Neural cell (in vitro differentiated cells): Measurements from ENCODE around the gene MDM1. TPM values are rescaled to one million over a fixed set of nuclear protein-coding genes. Genes with fewer than 3 reads are reported as not detected.

ENCODE experiments used
- H2AFZ ChIP-seq: fragments of 200-600, 300-800 bp; sonication (generic), shearing (Covaris generic); 2 replicates; pipeline ENCODE4 v1.6.0; 2014; ENCODE audit warnings: low read depth, mild to moderate bottlenecking, antibody characterized with exemption, low read length, moderate library complexity
- H3F3A ChIP-seq: fragments of 200-600 bp; shearing (Covaris generic); 2 replicates; pipeline ENCODE4 v1.6.1; 2016; ENCODE audit warnings: mild to moderate bottlenecking, moderate library complexity, mixed read lengths, antibody characterized with exemption, low read length; ENCODE audit not compliant: insufficient read depth, poor library complexity, severe bottlenecking
- H3K27ac ChIP-seq: fragments of 200-600, 300-800 bp; sonication (generic), shearing (Covaris generic); 2 replicates; pipeline ENCODE4 v1.5.1; 2014; ENCODE audit warnings: mild to moderate bottlenecking, low read length, moderate library complexity
- H3K27me3 ChIP-seq: fragments of 300-800, 200-600 bp; sonication (generic), shearing (Covaris generic); 2 replicates; pipeline ENCODE4 v1.6.0; 2014; ENCODE audit warnings: mild to moderate bottlenecking, low read depth, low read length, moderate library complexity; ENCODE audit not compliant: insufficient read depth
- H3K36me3 ChIP-seq: fragments of 300-800, 200-600 bp; sonication (generic), shearing (Covaris generic); 2 replicates; pipeline ENCODE4 v1.5.1; 2014; ENCODE audit warnings: mild to moderate bottlenecking, antibody characterized with exemption, low read length, moderate library complexity; ENCODE audit not compliant: insufficient read depth
- H3K4me2 ChIP-seq: fragments of 300-800, 200-600 bp; sonication (generic), shearing (Covaris generic); 2 replicates; pipeline ENCODE4 v1.6.0; 2014; ENCODE audit warnings: mild to moderate bottlenecking, low read length
- H3K4me3 ChIP-seq: fragments of 300-800, 200-600 bp; sonication (generic), shearing (Covaris generic); 2 replicates; pipeline ENCODE4 v1.5.1; 2014; ENCODE audit warnings: mild to moderate bottlenecking, low read length, moderate library complexity
- H3K79me2 ChIP-seq: fragments of 200-600 bp; shearing (Covaris generic); replicated peaks from 2 replicates; pipeline ENCODE4 v1.6.0; 2014; ENCODE audit warnings: mild to moderate bottlenecking, low read length, moderate library complexity; ENCODE audit not compliant: insufficient read depth
- H3K9ac ChIP-seq: fragments of 300-800, 200-600 bp; sonication (generic), shearing (Covaris generic); 2 replicates; pipeline ENCODE4 v1.6.1; 2016; ENCODE audit warnings: mild to moderate bottlenecking, low read length, mixed read lengths
- H3K9me2 ChIP-seq: fragments of 200-600 bp; shearing (Covaris generic); 2 replicates; pipeline ENCODE4 v1.6.1; 2016; ENCODE audit warnings: mild to moderate bottlenecking, low read length, mixed read lengths; ENCODE audit not compliant: insufficient read depth
- H3K9me3 ChIP-seq: fragments of 200-600, 300-800 bp; sonication (generic), shearing (Covaris generic); 2 replicates; pipeline ENCODE4 v1.6.1; 2016; ENCODE audit warnings: mild to moderate bottlenecking, mixed run types, low read length, moderate library complexity, mixed read lengths
- H4K20me1 ChIP-seq: fragments of 200-600 bp; shearing (Covaris generic); 2 replicates; pipeline ENCODE4 v1.6.1; 2016; ENCODE audit warnings: mild to moderate bottlenecking, mixed run types; ENCODE audit not compliant: insufficient read depth
- EP300 ChIP-seq: fragments of 450-650 bp; conservative IDR thresholded peaks from 2 replicates; pipeline ENCODE4 v1.6.1; 2014; ENCODE audit warnings: antibody characterized with exemption, mild to moderate bottlenecking, moderate library complexity; ENCODE audit not compliant: poor library complexity, severe bottlenecking
- EZH2 ChIP-seq: fragments of 200-600, 300-800 bp; shearing (Covaris generic), sonication (generic); IDR thresholded peaks from 2 replicates; pipeline ENCODE4 v1.6.1; 2014; ENCODE audit warnings: antibody characterized with exemption, low read length, borderline replicate concordance, mild to moderate bottlenecking; ENCODE audit not compliant: insufficient read depth, poor library complexity, severe bottlenecking
- MXI1 ChIP-seq: fragments of 450-650 bp; conservative IDR thresholded peaks from 2 replicates; pipeline ENCODE4 v1.6.1; 2014; ENCODE audit warnings: antibody characterized with exemption, mild to moderate bottlenecking; ENCODE audit not compliant: poor library complexity, severe bottlenecking
- POLR2AphosphoS5 ChIP-seq: IDR thresholded peaks from 2 replicates; pipeline ENCODE4 v1.6.1; 2012
- RAD21 ChIP-seq: fragments of 450-650 bp; conservative IDR thresholded peaks from 2 replicates; pipeline ENCODE4 v1.6.1; 2014; ENCODE audit warnings: antibody characterized with exemption, mild to moderate bottlenecking, moderate library complexity
- SMC3 ChIP-seq: fragments of 450-650 bp; conservative IDR thresholded peaks from 2 replicates; pipeline ENCODE4 v1.6.1; 2014; ENCODE audit warnings: antibody characterized with exemption, mild to moderate bottlenecking, moderate library complexity; ENCODE audit not compliant: poor library complexity
- TAF1 ChIP-seq: IDR thresholded peaks from 2 replicates; pipeline ENCODE4 v1.6.1; 2012; ENCODE audit warnings: low read depth
- polyA plus RNA-seq: library from polyadenylated mRNA; depleted of rRNA; stranded (reverse); fragments of >200 nt; gene quantifications from 2 replicates; pipeline ENCODE4 v1.2.3, GENCODE V29; 2014
- TF ChIP-seq, protein P1 (sequence below): IDR thresholded peaks from 2 replicates; pipeline ENCODE4 v1.6.1; 2012; ENCODE audit warnings: borderline replicate concordance
- TF ChIP-seq, protein P2 (sequence below): fragments of 450-650 bp; IDR thresholded peaks from 2 replicates; pipeline ENCODE4 v1.5.1; 2014; ENCODE audit warnings: antibody characterized with exemption, mild to moderate bottlenecking, moderate library complexity; ENCODE audit not compliant: poor library complexity, severe bottlenecking

MDM1 gene
- polyA plus RNA-seq, 1 donor from 2014 or later = 35.5 TPM

DNA sequence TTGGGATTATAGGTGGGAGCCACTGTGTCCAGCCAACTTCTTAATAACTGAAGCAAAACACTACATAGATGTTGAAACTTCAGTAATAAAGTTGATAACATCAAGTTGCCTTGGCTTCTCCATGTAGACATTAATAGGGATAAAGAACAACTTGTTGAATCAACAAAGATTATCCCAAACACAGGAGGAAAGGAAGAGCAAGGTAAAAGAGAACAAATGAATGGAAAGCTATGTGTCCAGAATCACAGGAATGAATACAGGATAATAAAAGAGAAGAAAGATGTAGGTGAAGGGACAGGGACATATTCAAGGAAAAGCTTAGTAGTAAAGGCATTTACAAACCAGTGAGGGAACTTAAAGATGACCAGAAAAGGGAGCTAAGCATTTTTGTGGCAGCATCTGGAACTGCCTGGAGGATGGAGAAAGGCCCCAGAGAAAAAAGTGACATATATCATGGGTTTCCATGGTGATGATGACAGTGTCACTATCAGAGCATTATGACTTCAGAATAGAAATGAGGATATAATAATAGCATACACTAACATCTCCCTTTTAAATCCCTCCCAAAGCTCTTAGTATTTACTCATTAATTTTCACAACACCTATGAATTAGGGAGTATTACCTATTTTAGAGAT, 24.0 kb upstream of the MDM1 start:
- H3K27ac ChIP-seq = peak overlapping the region; percentile 89
- H4K20me1 ChIP-seq = no peaks in the 10 kb centered on the region
- H3K4me3 ChIP-seq = peak overlapping the region; percentile 53
- TF ChIP-seq EP300 (peak; percentile 69), MXI1 (no peak), SMC3 (peak; percentile 43), TAF1 (no peak), RAD21 (peak; percentile 53), EZH2 (no peak), POLR2AphosphoS5 (peak; percentile 34)
- TF ChIP-seq, protein P1, sequence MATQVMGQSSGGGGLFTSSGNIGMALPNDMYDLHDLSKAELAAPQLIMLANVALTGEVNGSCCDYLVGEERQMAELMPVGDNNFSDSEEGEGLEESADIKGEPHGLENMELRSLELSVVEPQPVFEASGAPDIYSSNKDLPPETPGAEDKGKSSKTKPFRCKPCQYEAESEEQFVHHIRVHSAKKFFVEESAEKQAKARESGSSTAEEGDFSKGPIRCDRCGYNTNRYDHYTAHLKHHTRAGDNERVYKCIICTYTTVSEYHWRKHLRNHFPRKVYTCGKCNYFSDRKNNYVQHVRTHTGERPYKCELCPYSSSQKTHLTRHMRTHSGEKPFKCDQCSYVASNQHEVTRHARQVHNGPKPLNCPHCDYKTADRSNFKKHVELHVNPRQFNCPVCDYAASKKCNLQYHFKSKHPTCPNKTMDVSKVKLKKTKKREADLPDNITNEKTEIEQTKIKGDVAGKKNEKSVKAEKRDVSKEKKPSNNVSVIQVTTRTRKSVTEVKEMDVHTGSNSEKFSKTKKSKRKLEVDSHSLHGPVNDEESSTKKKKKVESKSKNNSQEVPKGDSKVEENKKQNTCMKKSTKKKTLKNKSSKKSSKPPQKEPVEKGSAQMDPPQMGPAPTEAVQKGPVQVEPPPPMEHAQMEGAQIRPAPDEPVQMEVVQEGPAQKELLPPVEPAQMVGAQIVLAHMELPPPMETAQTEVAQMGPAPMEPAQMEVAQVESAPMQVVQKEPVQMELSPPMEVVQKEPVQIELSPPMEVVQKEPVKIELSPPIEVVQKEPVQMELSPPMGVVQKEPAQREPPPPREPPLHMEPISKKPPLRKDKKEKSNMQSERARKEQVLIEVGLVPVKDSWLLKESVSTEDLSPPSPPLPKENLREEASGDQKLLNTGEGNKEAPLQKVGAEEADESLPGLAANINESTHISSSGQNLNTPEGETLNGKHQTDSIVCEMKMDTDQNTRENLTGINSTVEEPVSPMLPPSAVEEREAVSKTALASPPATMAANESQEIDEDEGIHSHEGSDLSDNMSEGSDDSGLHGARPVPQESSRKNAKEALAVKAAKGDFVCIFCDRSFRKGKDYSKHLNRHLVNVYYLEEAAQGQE = peak; percentile 21
- TF ChIP-seq, protein P2, sequence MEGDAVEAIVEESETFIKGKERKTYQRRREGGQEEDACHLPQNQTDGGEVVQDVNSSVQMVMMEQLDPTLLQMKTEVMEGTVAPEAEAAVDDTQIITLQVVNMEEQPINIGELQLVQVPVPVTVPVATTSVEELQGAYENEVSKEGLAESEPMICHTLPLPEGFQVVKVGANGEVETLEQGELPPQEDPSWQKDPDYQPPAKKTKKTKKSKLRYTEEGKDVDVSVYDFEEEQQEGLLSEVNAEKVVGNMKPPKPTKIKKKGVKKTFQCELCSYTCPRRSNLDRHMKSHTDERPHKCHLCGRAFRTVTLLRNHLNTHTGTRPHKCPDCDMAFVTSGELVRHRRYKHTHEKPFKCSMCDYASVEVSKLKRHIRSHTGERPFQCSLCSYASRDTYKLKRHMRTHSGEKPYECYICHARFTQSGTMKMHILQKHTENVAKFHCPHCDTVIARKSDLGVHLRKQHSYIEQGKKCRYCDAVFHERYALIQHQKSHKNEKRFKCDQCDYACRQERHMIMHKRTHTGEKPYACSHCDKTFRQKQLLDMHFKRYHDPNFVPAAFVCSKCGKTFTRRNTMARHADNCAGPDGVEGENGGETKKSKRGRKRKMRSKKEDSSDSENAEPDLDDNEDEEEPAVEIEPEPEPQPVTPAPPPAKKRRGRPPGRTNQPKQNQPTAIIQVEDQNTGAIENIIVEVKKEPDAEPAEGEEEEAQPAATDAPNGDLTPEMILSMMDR = peak; percentile 69
- no peaks in the 10 kb centered on the region for H3K79me2 ChIP-seq
- H3K4me2 ChIP-seq = peak overlapping the region; percentile 78
- H2AFZ ChIP-seq = no peak overlapping the region
- no peaks in the 10 kb centered on the region for H3K9me2 ChIP-seq
- peak overlapping the region; percentile 50 for H3K9ac ChIP-seq
- no peaks in the 10 kb centered on the region for H3K36me3 ChIP-seq
- no peaks in the 10 kb centered on the region for H3K27me3 ChIP-seq
- H3K9me3 ChIP-seq = no peaks in the 10 kb centered on the region
- peaks cover 3% of the 10 kb centered on the region for H3F3A ChIP-seq

DNA sequence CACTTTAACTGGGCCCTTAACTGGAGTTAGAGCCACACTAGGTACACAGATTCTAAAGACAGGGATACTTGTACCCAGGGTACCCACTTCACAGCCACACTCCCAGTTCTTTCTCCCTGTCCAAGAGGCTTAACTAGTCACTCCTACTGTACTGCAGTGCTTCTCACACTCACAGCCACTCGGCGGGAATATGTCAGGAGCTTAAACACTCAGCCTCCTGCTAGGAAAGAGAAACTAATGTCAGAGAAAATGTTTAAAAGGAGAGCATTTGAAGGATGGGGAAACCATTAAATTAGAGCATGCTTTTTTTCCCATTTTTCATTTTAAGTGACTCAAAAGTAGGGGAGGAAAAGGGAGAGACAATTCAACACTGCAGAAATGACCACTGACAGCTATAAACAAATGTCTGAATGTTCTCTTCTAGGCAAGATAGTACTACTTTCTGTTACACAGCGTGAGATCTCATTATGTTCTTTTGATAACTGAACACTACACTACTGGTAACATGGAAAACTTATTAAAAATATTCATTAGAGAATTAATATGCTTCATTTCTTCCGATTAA, 22.9 kb upstream of the MDM1 start:
- Histone ChIP-seq H3K27ac (peak overlapping the region; percentile 89), H2AFZ (no peak overlapping the region), H3K4me2 (peak overlapping the region; percentile 1), H3K27me3 (no peaks in the 10 kb centered on the region), H4K20me1 (no peaks in the 10 kb centered on the region), H3K36me3 (no peaks in the 10 kb centered on the region), H3K9me2 (no peaks in the 10 kb centered on the region), H3K79me2 (no peaks in the 10 kb centered on the region), H3F3A (peaks cover 3% of the 10 kb centered on the region), H3K4me3 (no peak overlapping the region), H3K9me3 (no peaks in the 10 kb centered on the region), H3K9ac (peak overlapping the region; percentile 50)
- TF ChIP-seq, protein P1 = peak; percentile 33
- TF ChIP-seq MXI1 (no peak), POLR2AphosphoS5 (peak; percentile 15)
